Fibroblast of pulmonary artery (primary cell): ENCODE results near the gene FXYD3.
A peak's percentile ranks its signal among the peaks of the same experiment; 100 is the strongest.

Experiments used
- DNase-seq: peaks from one replicate; pipeline ENCODE4 v3.0.0-alpha.2; 2010; ENCODE audit warnings: low read depth
- H3K4me3 ChIP-seq: replicated peaks from 2 replicates; pipeline ENCODE4 v1.5.1; 2011; ENCODE audit warnings: low read depth, mild to moderate bottlenecking, control low read depth, low read length, moderate library complexity
- TF ChIP-seq, protein P1 (sequence below): IDR thresholded peaks from 2 replicates; pipeline ENCODE4 v1.5.1; 2011; ENCODE audit warnings: mild to moderate bottlenecking, control low read depth, low read length, inconsistent platforms; ENCODE audit errors: missing control alignments

The FXYD3 gene

DNA sequence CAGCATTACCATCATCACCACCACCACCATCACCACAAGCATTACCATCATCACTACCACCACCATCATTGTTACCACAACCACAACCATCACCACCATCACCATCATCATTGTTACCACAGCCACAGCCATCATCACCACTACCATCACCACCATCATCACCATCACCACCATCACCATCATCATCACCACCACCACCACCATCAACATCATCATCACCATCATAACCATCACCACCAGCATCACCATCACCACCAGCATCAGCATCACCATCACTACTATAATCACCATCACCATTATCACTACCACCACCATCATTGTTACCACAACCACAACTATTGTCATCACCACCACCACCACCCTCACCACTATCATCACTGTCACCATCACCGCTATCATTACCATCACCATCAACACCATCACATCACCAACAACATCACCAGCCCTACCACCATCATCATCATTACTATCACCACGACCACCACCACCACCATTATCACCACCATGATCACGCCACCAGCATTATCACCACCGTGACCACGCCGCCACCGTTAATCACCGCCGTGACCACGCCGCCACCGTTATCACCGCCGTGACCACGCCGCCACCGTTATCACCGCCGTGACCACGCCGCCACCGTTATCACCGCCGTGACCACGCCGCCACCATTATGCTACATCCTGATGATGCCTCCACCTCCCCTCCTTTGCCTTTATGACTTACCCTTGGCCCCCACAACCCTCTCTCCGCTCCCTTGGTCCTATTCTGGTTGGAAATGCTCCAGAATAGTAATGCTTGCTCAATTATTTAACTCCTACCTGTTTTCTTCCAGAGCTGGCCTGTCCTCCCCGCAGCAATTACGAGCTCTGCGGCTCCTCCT lies 10.0 kb upstream of the FXYD3 start:
- no peak overlapping the region for H3K4me3 ChIP-seq
- no peak for DNase-seq
- TF ChIP-seq, protein P1, sequence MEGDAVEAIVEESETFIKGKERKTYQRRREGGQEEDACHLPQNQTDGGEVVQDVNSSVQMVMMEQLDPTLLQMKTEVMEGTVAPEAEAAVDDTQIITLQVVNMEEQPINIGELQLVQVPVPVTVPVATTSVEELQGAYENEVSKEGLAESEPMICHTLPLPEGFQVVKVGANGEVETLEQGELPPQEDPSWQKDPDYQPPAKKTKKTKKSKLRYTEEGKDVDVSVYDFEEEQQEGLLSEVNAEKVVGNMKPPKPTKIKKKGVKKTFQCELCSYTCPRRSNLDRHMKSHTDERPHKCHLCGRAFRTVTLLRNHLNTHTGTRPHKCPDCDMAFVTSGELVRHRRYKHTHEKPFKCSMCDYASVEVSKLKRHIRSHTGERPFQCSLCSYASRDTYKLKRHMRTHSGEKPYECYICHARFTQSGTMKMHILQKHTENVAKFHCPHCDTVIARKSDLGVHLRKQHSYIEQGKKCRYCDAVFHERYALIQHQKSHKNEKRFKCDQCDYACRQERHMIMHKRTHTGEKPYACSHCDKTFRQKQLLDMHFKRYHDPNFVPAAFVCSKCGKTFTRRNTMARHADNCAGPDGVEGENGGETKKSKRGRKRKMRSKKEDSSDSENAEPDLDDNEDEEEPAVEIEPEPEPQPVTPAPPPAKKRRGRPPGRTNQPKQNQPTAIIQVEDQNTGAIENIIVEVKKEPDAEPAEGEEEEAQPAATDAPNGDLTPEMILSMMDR, result no peak

DNA sequence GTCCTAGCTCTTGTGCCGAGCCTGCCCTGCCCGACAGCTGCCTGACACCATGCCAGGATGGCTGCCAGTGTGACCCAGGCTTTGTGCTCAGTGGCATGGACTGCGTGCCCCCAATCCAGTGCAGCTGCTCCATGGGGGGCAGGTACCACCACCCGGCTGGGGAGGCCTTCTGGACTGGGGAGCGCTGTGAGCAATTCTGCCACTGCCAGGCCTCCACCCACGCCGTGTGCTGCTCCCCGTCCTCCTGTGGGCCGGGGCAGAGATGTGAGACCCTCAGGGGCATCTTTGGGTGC lies 9.4 kb upstream of the FXYD3 start:
- DNase-seq, result no peak
- TF ChIP-seq, protein P1, result no peak
- no peak overlapping the region for H3K4me3 ChIP-seq

- no peak for DNase-seq
- TF ChIP-seq, protein P1, result no peak
- H3K4me3 ChIP-seq, result no peak overlapping the region
Observed at GRCh38 chr19:35106898-35107541, 8.6 kb upstream of the FXYD3 start.

- TF ChIP-seq, protein P1, result no peak
- no peak overlapping the region for H3K4me3 ChIP-seq
- DNase-seq, result peak; percentile 58
Observed at GRCh38 chr19:35107545-35107944, 8.1 kb upstream of the FXYD3 start.

- H3K4me3 ChIP-seq, result no peak overlapping the region
- no peak for DNase-seq
- TF ChIP-seq, protein P1, result no peak
Observed at GRCh38 chr19:35108730-35109129, 6.9 kb upstream of the FXYD3 start.

DNA sequence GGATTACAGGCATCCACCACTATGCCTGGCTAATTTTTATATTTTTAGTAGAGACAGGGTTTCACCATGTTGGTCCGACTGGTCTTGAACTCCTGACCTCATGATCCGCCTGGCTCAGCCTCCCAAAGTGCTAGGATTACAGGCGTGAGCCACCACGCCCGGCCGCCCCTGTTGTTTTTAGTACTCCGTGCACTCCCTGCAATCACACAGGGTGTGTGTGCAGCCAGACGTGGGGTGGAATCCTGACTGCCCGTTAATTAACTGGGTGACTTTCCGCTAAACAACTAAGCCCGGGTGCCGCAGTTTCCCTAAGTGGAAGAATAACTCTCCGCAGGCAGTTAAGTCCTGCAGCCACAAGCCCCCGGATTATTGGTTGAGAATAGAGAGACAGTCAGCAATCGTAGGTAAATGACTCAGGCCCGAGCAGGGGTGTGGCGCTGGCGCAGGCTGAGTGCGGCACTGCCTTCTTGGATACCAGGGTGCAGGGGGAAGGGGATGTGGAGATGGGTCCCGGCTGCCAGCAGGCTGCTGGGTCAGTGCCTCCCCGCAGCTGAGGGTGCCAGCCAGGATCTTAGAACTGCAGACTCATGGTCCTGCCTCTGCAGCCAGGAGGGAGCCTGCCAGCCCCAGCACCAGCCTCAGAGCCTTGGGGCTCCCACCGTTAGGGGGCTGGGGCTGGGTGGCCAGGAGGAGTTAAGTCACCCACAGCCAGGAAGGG lies 6.1 kb upstream of the FXYD3 start:
- no peak for DNase-seq
- TF ChIP-seq, protein P1, result no peak
- no peak overlapping the region for H3K4me3 ChIP-seq
